Kidney epithelial cell (primary cell): ENCODE data around the gene LTBP2. TPM values are rescaled to one million over a fixed set of nuclear protein-coding genes. Genes with fewer than 3 reads are reported as not detected.

ENCODE experiments used
- DNase-seq: peaks from one replicate; pipeline ENCODE4 v3.0.0-alpha.2; 2010; ENCODE audit warnings: low read depth
- H3K27me3 ChIP-seq: 2 replicates; pipeline ENCODE4 v1.6.0; 2011; ENCODE audit warnings: low read length; ENCODE audit not compliant: control insufficient read depth, insufficient read depth
- H3K36me3 ChIP-seq: 2 replicates; pipeline ENCODE4 v1.5.1; 2011; ENCODE audit warnings: low read length; ENCODE audit not compliant: control insufficient read depth, insufficient read depth
- H3K4me3 ChIP-seq: 2 replicates; pipeline ENCODE4 v1.5.1; 2011; ENCODE audit warnings: low read depth, mild to moderate bottlenecking, control low read depth, low read length
- CTCF ChIP-seq: IDR thresholded peaks from 2 replicates; pipeline ENCODE4 v1.5.1; 2011; ENCODE audit warnings: mild to moderate bottlenecking, moderate library complexity, low read length, control low read depth, inconsistent platforms; ENCODE audit not compliant: insufficient read depth, poor library complexity, severe bottlenecking
- total RNA-seq: library from RNA; depleted of rRNA; stranded (reverse); fragments of >200 nt; gene quantifications from 2 replicates; pipeline ENCODE4 v1.2.3, GENCODE V29; 2015

The LTBP2 gene
- total RNA-seq, 1 donor from 2014 or later = 69.5 TPM

- Histone ChIP-seq H3K27me3 (no peaks in the 10 kb centered on the region), H3K4me3 (no peak overlapping the region), H3K36me3 (no peaks in the 10 kb centered on the region)
- no peak for DNase-seq
- TF ChIP-seq CTCF = no peak
These were observed 43.8 kb upstream of the LTBP2 start for GRCh38 chr14:74655599-74656395.

DNA sequence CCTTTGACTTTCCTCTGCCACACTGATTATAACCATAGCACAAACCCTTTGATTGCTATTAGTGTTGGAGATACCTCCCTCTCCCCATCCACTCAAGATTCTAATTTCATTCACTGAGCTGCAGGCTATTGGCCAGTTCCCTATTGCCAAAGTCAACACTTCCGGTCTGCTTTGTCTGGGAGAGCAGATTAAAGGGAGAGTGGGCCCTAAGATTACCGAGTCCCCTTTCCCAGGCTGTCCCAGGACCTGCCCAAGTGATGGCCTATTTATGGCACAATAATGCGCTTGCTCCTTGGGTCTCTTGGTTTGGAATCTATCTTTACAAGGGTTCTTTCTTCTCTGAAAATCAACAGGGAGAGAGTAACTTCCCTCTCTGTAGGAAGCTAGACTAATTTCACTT lies 42.9 kb upstream of the LTBP2 start:
- H3K4me3 ChIP-seq = no peak overlapping the region
- no peak for DNase-seq
- no peak for TF ChIP-seq CTCF
- H3K27me3 ChIP-seq = no peaks in the 10 kb centered on the region
- H3K36me3 ChIP-seq = no peaks in the 10 kb centered on the region

- no peak for TF ChIP-seq CTCF
- Histone ChIP-seq H3K27me3 (no peaks in the 10 kb centered on the region), H3K36me3 (no peaks in the 10 kb centered on the region), H3K4me3 (no peak overlapping the region)
- DNase-seq = no peak
These were observed 41.5 kb upstream of the LTBP2 start for GRCh38 chr14:74653386-74654138.

DNA sequence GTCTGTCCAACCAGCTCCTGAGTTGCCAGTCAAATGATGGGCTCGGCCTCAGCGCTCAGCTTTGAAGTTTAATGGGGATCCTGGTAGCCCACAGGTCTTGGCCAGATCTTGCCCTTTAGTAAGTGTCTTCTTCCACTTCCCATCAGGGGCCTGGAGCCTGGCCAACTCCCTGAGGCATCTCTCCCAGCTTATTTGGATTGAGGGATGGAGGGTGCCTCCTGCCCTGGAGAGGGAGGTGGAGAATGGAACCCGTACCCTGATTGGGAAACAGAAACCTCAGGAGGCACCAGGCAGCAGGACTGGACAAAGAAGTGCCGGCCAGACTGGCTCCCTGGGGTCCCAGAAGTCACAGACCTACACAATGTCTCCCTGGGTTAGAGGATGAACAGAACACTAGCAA lies 40.5 kb upstream of the LTBP2 start:
- Histone ChIP-seq H3K36me3 (no peaks in the 10 kb centered on the region), H3K27me3 (no peaks in the 10 kb centered on the region), H3K4me3 (no peak overlapping the region)
- TF ChIP-seq CTCF = no peak
- DNase-seq = no peak

DNA sequence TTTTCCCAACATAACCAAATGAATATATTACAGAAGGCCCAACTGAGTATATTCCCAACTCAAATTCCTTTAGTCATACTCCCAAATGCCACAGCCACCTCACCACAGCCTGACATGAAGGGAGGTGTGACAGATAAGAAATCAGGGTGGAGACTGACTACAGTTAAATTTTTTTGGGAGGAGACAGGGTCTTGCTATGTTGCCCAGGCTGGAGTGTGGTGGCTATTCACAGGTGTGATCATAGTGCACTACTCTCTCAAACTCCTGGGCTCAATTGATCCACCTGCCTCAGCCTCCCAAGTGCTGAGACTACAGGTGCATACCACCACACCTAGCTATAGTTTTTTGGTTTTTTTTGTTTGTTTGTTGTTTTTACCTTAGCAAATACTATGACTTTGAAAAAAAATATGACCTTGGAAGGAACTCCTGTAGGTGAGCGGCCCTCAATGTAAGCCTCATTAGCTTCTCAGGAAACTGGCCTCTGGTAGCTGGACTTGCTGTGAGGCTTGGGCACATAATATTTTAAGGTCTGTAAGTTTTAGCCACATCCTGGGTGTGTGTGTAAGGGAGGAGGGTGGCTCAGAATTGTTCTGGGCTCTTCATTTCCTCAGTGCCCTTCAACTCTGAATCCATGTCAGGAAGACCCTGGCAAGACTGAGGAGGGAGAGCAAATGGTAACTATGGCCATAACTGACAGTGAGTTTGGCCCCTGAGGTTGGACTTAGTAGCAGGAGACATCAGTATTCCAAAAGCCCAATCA lies 39.1 kb upstream of the LTBP2 start:
- TF ChIP-seq CTCF = no peak
- Histone ChIP-seq H3K36me3 (no peaks in the 10 kb centered on the region), H3K27me3 (no peaks in the 10 kb centered on the region), H3K4me3 (no peak overlapping the region)
- no peak for DNase-seq
